Measurements from ENCODE around the gene TWIST1.

DNA sequence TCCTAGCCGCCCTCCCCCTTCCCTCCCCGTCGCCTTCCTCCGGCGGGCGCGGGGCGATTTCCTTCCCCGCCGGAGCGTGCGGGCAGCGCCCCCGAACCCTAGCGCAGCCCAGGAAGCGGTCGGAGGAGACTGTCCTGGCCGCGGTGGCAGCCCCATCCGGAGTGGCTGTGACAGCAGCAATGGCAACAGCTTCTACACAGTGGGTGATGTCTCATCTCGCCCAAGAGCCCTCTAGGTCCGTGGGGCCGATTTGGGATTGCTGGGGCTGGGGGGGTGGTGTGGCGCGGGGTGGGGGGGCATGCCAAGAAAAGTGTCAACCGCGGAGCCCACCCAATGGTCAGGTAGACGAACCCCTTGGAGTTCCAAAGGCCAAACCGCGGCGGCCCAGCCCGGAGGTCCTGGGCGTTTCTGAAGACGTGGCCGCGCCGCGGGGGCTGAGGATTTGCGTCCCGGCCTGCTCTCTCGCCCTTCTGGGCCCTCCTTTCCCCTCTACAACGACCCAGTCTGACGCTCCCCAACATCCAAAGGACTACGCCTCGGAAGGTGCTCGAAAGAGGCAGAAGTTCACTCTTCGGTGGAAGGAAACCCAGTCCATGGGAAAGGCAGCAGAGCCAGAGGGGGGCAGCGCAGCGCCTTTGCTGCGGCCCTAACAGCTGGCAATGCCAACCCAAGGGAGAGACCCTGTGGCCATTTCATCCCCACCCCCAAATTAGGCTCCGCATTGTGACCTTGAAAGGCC, 603 bp upstream of the TWIST1 start:
- TF ChIP-seq EZH2 (IDR thresholded peaks at IDR 0.05) (no peak), POLR2AphosphoS5 (IDR thresholded peaks at IDR 0.05; ENCODE audit: borderline replicate concordance, low read depth, low read length) (no peak), FOXP2 (optimal IDR thresholded peaks at IDR 0.05; ENCODE audit: control extremely low read depth, extremely low read length, insufficient read depth) (no peak)

All from SK-N-MC (cell line).